NCI-H128 (cell line): ENCODE results near the gene EFCAB6.

ENCODE experiments used
- DNase-seq: peaks from one replicate; lab custom pipeline; 2025; ENCODE audit not compliant: unreplicated experiment; lab: John Stamatoyannopoulos, UW

EFCAB6 gene

GRCh38 chr22:43488031-43488866, 323.9 kb downstream of the EFCAB6 start:
- no peak for DNase-seq

DNA sequence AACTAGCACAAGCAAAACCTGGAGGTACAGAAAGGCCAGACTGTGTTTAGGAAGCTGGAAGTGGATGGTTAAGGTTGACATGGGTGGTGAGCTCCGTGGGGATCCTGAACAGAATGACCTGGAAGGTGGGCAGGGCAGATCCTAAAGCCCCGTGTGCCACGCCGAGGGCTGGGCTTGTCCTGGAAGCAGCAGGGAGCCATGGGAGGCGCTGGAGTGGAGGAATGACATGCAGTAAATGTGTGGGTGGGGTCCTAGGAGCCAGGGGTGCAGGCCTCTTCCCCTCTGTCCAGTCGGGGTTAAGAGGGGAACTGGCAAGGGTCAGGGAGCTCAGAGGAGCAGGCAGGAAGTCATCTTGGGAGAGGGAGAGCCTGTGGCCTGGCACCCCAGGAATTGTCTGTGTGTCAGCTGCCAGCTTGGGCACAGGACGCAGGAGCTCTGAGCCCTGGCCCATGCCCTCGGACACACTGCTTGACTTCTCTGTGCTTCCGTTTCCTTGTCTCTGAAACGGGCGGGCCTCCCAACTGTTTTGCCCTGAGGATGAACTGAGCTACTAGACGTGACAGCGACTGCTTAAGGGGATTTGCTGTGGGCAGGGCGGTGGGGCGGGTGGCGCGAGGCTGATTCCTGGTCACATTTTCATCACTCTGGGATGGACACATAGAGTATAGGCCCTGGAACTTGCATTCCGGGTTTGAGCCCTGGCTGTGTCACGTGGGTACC, 324.6 kb downstream of the EFCAB6 start:
- DNase-seq, result no peak

GRCh38 chr22:43485502-43486089, 326.5 kb downstream of the EFCAB6 start:
- DNase-seq, result no peak

DNA sequence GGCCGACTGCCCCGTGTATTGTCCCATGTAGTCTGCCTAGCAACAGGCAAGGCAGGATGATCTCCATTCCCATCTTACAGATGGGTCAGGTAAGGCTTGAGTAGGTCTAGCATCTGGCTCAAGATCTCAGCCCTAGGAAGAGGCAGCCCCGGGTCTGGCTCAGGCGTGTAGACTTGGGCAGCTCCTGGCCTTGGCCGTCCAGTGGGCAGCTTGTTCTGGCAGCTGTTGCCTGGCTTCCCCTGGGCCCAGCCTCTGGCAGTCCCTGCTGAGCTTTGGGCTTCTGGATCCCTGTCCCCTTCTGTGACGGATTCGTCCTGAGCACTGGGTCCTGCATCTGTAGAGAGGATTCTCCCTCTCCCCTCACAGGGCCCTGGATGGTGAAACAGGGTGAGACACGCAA, 327.9 kb downstream of the EFCAB6 start:
- no peak for DNase-seq

- DNase-seq, result no peak
Measured at GRCh38 chr22:43483669-43484068, 328.4 kb downstream of the EFCAB6 start.

DNA sequence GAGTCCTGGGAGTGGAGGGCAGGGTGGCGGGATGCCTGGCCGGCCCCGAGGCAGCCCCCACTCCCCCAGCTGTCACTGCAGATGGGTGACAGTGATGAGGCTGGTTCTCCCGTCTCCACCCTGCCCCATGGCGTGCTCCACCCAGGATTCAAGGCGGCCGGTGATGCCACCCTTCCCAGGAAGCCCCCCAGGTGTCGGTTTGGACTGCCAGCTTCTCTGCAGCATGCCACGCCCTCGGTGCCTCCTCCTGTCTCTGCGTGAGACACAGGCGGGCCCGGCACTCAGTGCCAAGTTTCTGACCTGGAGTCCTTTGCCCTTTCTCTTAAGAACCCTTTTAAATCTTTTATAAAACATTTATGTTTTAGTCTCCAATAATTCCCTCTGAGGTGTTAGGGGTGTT, 328.8 kb downstream of the EFCAB6 start:
- DNase-seq, result no peak

- DNase-seq, result no peak
Measured at GRCh38 chr22:43482318-43482625, 329.8 kb downstream of the EFCAB6 start.

DNA sequence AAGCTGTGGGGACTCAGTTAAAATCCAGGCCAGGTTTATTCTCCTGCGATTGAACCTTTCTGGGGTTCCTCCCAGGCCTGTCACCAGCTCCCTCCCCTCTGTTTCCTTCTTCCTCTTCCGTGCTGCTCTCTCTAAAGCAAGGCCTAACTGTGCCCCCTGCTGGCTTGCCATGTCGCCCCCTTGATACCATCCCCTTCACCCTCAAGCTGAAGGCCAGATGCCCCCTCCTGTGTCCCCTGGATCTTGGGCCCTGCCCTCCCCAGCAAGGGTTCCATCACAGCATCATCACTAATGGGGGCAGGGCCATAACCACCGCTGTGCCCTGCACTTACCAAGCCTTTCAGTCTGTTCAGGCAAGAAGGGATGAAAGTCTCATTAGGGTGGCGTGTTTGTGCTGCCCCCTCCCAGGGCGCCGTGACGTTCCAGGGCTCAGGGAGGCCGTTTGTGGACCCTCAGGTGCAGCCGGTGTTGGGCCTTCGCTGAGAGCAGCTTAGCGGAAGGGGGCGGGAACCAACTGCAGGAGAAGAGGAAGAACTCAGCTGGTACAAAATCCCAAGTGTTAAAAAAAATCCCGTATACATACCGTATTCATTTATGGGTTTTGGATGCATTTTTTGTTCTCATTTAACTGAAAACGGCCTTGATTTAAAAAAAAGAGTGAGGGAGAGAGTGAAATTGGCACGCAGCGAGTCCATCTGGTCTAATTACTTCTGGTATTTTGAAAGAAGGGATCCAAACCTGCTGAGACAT, 330.4 kb downstream of the EFCAB6 start:
- DNase-seq, result no peak

DNA sequence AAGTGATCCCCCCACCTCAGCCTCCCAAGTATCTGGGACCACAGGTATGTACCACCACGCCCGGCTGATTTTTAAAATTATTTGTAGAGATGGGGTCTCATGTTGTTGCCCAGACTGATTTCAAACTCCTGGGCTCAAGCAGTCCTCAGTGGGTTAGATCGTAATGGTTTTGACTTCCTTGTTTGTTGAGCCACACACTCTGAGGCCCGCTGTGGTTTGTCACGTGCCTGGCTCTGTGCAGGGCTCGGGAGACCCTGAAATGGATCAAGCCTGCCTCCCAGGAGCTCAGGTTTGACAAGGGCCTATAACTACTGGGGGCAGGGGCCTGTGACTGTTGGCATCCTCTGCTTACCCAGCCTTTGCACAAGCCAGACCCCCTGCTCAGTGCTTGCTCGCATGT, 332.1 kb downstream of the EFCAB6 start:
- DNase-seq, result no peak

- no peak for DNase-seq
Measured at GRCh38 chr22:43479301-43479950, 332.7 kb downstream of the EFCAB6 start.
